Fibroblast of lung (primary cell): ENCODE measurements around the gene SUFU. TPM values are rescaled to one million over a fixed set of nuclear protein-coding genes. Genes with fewer than 3 reads are reported as not detected.

Experiments used
- DNase-seq, 2 donors: peaks; one replicate each; pipeline versions ENCODE4 v3.0.0 to v3.0.0-alpha.2; 2010; ENCODE audit warnings: low read depth in 2 of 2
- H2AFZ ChIP-seq: 2 replicates; pipeline ENCODE4 v1.5.1; 2012; ENCODE audit warnings: low read length, control low read depth, inconsistent platforms
- H3K27ac ChIP-seq: 2 replicates; pipeline ENCODE4 v1.5.1; 2011; ENCODE audit warnings: low read length, control low read depth; ENCODE audit not compliant: insufficient read depth
- H3K27me3 ChIP-seq: 2 replicates; pipeline ENCODE4 v1.5.1; 2011; ENCODE audit warnings: mild to moderate bottlenecking, low read length; ENCODE audit not compliant: control insufficient read depth, insufficient read depth
- H3K36me3 ChIP-seq: 2 replicates; pipeline ENCODE4 v1.5.1; 2011; ENCODE audit warnings: low read length; ENCODE audit not compliant: control insufficient read depth, insufficient read depth
- H3K4me1 ChIP-seq: 2 replicates; pipeline ENCODE4 v1.5.1; 2011; ENCODE audit warnings: low read length; ENCODE audit not compliant: control insufficient read depth, insufficient read depth; ENCODE audit errors: extremely low read depth
- H3K4me2 ChIP-seq: 2 replicates; pipeline ENCODE4 v1.5.1; 2011; ENCODE audit warnings: low read length, control low read depth; ENCODE audit not compliant: insufficient read depth; ENCODE audit errors: extremely low read depth
- H3K4me3 ChIP-seq, 4 experiments: fragments of 200-600 bp in 1 of 4; sonication (generic) in 1 of 4; replicated peaks in 1 of 4; 2 replicates each; pipeline ENCODE4 v1.5.1; 2011 to 2016; ENCODE audit warnings: low read length in 4 of 4, low read depth in 3 of 4, mild to moderate bottlenecking in 3 of 4, control low read depth in 2 of 4, inconsistent platforms in 1 of 4, mixed read lengths in 1 of 4; ENCODE audit not compliant: insufficient read depth in 1 of 4; ENCODE audit errors: control extremely low read depth in 1 of 4
- H3K79me2 ChIP-seq: 2 replicates; pipeline ENCODE4 v1.5.1; 2012; ENCODE audit warnings: mild to moderate bottlenecking, low read length, inconsistent platforms; ENCODE audit not compliant: control insufficient read depth, insufficient read depth
- H3K9ac ChIP-seq: 2 replicates; pipeline ENCODE4 v1.5.1; 2011; ENCODE audit warnings: mild to moderate bottlenecking, low read length, control low read depth; ENCODE audit not compliant: insufficient read depth
- H3K9me3 ChIP-seq: 2 replicates; pipeline ENCODE4 v1.5.1; 2012; ENCODE audit warnings: low read depth, low read length; ENCODE audit not compliant: control insufficient read depth, insufficient read depth
- H4K20me1 ChIP-seq: 2 replicates; pipeline ENCODE4 v1.5.1; 2011; ENCODE audit warnings: low read length; ENCODE audit not compliant: control insufficient read depth, insufficient read depth; ENCODE audit errors: extremely low read depth
- EZH2 ChIP-seq: IDR thresholded peaks from 2 replicates; pipeline ENCODE4 v1.5.1; 2012; ENCODE audit warnings: low read length, control low read depth, mild to moderate bottlenecking; ENCODE audit errors: missing control alignments
- polyA plus RNA-seq, 2 donors: library from polyadenylated mRNA; depleted of rRNA in 1 of 2; stranded (reverse) in 1 of 2; unstranded in 1 of 2; fragments of >200 nt; gene quantifications; 2 replicates each; pipeline ENCODE4 v1.2.1, GENCODE V29; 2011 to 2012; ENCODE audit warnings: missing spikeins in 1 of 2
- total RNA-seq: library from RNA; depleted of rRNA; stranded (reverse); fragments of >200 nt; gene quantifications from 2 replicates; pipeline ENCODE4 v1.2.1, GENCODE V29; 2014
- TF ChIP-seq, protein P1 (sequence below), 2 donors: IDR thresholded peaks in 1 of 2; conservative IDR thresholded peaks in 1 of 2; 1 replicate in 1 of 2; 2 replicates in 1 of 2; pipeline ENCODE4 v1.5.1; 2011 to 2012; ENCODE audit warnings: low read length in 2 of 2, control low read depth in 1 of 2, inconsistent platforms in 1 of 2, low read depth in 1 of 2, mild to moderate bottlenecking in 1 of 2

Gene SUFU
- total and polyA plus RNA-seq, 2 donors (not counting 1 experiment from before 2014, with no cell fraction given) = 4.3 to 5.6 TPM

DNA sequence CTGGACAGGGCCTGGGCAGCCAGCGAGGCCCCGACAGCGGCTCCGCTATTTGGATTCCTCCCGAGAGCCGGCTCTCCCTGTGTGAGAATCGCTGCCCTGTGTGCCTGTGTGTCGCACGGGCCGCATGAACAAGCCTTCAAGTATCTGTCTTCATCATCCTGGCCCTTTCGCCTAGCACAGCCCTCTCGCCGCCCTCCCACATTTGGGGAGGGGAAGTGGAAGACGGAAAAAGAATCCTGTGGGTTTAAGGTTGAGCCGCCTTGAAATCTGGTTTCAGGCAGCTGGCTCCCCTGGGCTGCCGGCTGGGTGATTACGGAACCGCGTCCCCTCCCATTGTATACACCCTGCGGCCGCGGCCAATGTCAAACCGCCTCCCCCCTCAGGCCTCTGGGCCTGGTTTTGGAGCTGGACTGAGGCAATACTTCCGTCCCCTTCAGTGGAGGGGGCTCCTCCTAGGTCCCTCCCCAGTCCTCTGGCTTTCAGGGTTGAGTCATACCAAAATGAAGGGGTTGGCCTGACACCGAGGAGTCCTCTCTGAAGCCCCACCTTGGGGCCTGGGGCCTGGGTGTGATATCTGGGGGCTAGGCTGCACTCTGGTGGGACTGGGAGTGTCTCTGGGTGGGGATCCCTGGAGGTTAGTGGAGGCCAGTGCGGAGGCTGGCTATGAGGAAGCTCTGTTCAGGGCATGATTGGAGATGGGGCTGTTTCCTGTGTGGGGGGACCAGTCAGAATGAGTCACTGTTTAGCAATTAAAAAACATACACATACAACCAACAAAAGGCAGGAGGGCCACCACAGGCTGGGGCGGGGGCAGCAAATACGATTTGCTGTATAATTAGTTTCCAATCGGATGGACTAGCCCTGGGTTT lies 142.2 kb downstream of the SUFU start:
- peak overlapping the region; percentile 81 to 98 (median 90) for H3K4me3 ChIP-seq
- TF ChIP-seq EZH2 = no peak
- TF ChIP-seq, protein P1, sequence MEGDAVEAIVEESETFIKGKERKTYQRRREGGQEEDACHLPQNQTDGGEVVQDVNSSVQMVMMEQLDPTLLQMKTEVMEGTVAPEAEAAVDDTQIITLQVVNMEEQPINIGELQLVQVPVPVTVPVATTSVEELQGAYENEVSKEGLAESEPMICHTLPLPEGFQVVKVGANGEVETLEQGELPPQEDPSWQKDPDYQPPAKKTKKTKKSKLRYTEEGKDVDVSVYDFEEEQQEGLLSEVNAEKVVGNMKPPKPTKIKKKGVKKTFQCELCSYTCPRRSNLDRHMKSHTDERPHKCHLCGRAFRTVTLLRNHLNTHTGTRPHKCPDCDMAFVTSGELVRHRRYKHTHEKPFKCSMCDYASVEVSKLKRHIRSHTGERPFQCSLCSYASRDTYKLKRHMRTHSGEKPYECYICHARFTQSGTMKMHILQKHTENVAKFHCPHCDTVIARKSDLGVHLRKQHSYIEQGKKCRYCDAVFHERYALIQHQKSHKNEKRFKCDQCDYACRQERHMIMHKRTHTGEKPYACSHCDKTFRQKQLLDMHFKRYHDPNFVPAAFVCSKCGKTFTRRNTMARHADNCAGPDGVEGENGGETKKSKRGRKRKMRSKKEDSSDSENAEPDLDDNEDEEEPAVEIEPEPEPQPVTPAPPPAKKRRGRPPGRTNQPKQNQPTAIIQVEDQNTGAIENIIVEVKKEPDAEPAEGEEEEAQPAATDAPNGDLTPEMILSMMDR (conservative IDR thresholded peaks at IDR 0.05 in 1 of 2, IDR thresholded peaks at IDR 0.05 in 1 of 2; ENCODE audit: low read depth in 1 of 2, low read length in 2 of 2) = peak in 1 of 2 donors; percentile 1
- H3K4me2 ChIP-seq = peak overlapping the region; percentile 100
- peaks cover 2% of the 10 kb centered on the region for H4K20me1 ChIP-seq
- peaks cover 11% of the 10 kb centered on the region for H3K36me3 ChIP-seq
- H3K9ac ChIP-seq = peak overlapping the region; percentile 90
- H3K27ac ChIP-seq = peak overlapping the region; percentile 94
- H3K27me3 ChIP-seq = no peaks in the 10 kb centered on the region
- no peaks in the 10 kb centered on the region for H3K9me3 ChIP-seq
- peaks cover 32% of the 10 kb centered on the region for H3K4me1 ChIP-seq
- no peak overlapping the region for H2AFZ ChIP-seq
- peaks cover 63% of the 10 kb centered on the region for H3K79me2 ChIP-seq
- peak; percentile 96 to 99 for DNase-seq

DNA sequence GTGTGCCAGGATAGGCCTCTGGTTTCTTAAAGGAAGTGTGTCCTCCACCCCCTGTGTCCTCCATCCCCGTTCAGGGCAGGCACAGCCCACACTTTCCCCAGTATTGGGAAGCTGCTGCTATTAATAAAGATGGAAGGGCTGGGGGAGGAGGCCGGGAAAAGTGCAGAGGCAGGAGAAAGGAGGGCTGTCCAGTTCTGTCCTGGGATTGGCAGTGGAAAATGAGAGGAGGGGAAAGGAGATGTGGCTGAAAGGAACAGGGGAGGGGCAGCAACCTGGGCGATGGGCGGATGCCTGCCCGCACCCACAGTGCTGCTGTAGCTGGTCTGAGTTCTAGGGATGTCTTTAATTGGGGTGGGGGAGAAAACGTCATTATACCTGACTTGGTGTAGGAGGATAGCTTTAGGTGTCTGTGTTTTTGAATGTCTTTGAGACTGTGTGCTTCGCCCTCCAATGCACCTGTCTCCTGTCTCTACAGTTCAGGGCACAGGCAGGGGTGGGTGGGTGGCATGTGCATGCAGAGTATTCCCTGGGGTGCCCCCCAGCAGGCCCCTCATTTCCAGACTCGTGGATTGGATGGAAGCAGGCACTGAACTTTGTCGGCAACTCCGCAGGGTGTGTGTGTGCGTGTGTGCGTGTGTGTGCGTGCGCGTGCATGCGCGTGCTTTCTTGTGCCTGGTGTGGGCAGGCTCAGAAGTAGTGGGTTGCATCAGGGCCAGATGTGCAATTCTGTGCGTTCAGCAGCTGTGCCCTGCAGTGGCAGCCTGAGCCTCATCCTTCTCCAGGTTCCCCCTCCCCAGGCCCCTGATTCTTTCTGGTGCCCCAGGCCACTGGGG lies 143.1 kb downstream of the SUFU start:
- peak overlapping the region; percentile 100 for H3K4me2 ChIP-seq
- H3K9ac ChIP-seq = peak overlapping the region; percentile 90
- H3K27ac ChIP-seq = peak overlapping the region; percentile 94
- TF ChIP-seq, protein P1 (conservative IDR thresholded peaks at IDR 0.05 in 1 of 2, IDR thresholded peaks at IDR 0.05 in 1 of 2; ENCODE audit: low read depth in 1 of 2, low read length in 2 of 2) = no peak
- no peak for TF ChIP-seq EZH2
- peaks cover 71% of the 10 kb centered on the region for H3K79me2 ChIP-seq
- peaks cover 2% of the 10 kb centered on the region for H4K20me1 ChIP-seq
- no peak overlapping the region for H2AFZ ChIP-seq
- peaks cover 11% of the 10 kb centered on the region for H3K36me3 ChIP-seq
- H3K4me1 ChIP-seq = peaks cover 32% of the 10 kb centered on the region
- DNase-seq = peak in 1 of 2 donors; percentile 73
- H3K9me3 ChIP-seq = no peaks in the 10 kb centered on the region
- peak overlapping the region; percentile 81 to 98 (median 90) for H3K4me3 ChIP-seq
- no peaks in the 10 kb centered on the region for H3K27me3 ChIP-seq
